Measurements from ENCODE around the gene RIMBP2.

GRCh38 chr12:130569521-130569920 is 146.6 kb downstream of the RIMBP2 start:
- TF ChIP-seq CTCF (IDR thresholded peaks at IDR 0.05) (no peak), POLR2A (IDR thresholded peaks at IDR 0.05) (no peak)

All from vagina (tissue), 2 donors.